Activated CD8-positive, alpha-beta T cell treated with anti-CD3 and anti-CD28 coated beads for 36 hours (primary cell): Measurements from ENCODE around the gene C5orf46. TPM values are rescaled to one million over a fixed set of nuclear protein-coding genes. Genes with fewer than 3 reads are reported as not detected.

ENCODE experiments used
- ATAC-seq: fragments of 200-7000 bp; cut with Tn5 transposase; one replicate; pipeline ENCODE4 v1.10.0; 2021; ENCODE audit warnings: mild to moderate bottlenecking, moderate library complexity
- CTCF ChIA-PET: fragments of 350-600 bp; sonication (Branson Sonifier 250); formaldehyde crosslinking; loops from one replicate; lab custom pipeline; 2021; ENCODE audit warnings: antibody characterized with exemption; lab: Charles Lee
- POLR2A ChIA-PET: fragments of 350-600 bp; sonication (Branson Sonifier 250); formaldehyde crosslinking; loops from one replicate; lab custom pipeline; 2021; ENCODE audit warnings: antibody characterized with exemption; lab: Charles Lee
- DNase-seq: peaks from one replicate; pipeline ENCODE4 v3.0.0-alpha.2; 2020
- H3K27ac Mint-ChIP-seq: one replicate; pipeline ENCODE4 v1.8.0; 2021; ENCODE audit warnings: mild to moderate bottlenecking, mixed read lengths
- H3K27me3 Mint-ChIP-seq: one replicate; pipeline ENCODE4 v1.8.0; 2021; ENCODE audit warnings: mixed read lengths
- H3K36me3 Mint-ChIP-seq: one replicate; pipeline ENCODE4 v1.8.0; 2021; ENCODE audit warnings: low read depth, mixed read lengths
- H3K4me1 Mint-ChIP-seq: one replicate; pipeline ENCODE4 v1.8.0; 2021; ENCODE audit warnings: low read depth, mixed read lengths
- H3K4me3 Mint-ChIP-seq: one replicate; pipeline ENCODE4 v1.8.0; 2021; ENCODE audit warnings: mild to moderate bottlenecking, moderate library complexity, mixed read lengths
- H3K9me3 Mint-ChIP-seq: one replicate; pipeline ENCODE4 v1.8.0; 2021; ENCODE audit warnings: mixed read lengths
- intact Hi-C: fragments of 100-400 bp; cut with micrococcal nuclease; formaldehyde crosslinking; loops from one replicate; pipeline ENCODE4 v1.10.0; 2022
- total RNA-seq, 2 experiments: library from RNA; stranded (reverse); gene quantifications; one replicate each; pipeline ENCODE4 v1.2.3, GENCODE V29; 2021
- TF ChIP-seq, protein P1 (sequence below): fragments of 200-600 bp; IDR thresholded peaks from one replicate; pipeline ENCODE4 v1.8.0; 2022; ENCODE audit warnings: antibody characterized with exemption, mild to moderate bottlenecking

C5orf46 gene
- total RNA-seq, 2 experiments from 2014 or later = not detected

GRCh38 chr5:147935032-147935431 is 28.7 kb upstream of the C5orf46 start:
- intact Hi-C loops = no loop called here
- DNase-seq (no peak), ATAC-seq (no peak)
- H3K27ac Mint-ChIP-seq = no peak overlapping the region
- H3K4me1 Mint-ChIP-seq = no peaks in the 10 kb centered on the region
- TF ChIP-seq, protein P1, sequence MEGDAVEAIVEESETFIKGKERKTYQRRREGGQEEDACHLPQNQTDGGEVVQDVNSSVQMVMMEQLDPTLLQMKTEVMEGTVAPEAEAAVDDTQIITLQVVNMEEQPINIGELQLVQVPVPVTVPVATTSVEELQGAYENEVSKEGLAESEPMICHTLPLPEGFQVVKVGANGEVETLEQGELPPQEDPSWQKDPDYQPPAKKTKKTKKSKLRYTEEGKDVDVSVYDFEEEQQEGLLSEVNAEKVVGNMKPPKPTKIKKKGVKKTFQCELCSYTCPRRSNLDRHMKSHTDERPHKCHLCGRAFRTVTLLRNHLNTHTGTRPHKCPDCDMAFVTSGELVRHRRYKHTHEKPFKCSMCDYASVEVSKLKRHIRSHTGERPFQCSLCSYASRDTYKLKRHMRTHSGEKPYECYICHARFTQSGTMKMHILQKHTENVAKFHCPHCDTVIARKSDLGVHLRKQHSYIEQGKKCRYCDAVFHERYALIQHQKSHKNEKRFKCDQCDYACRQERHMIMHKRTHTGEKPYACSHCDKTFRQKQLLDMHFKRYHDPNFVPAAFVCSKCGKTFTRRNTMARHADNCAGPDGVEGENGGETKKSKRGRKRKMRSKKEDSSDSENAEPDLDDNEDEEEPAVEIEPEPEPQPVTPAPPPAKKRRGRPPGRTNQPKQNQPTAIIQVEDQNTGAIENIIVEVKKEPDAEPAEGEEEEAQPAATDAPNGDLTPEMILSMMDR = no peak
- no peaks in the 10 kb centered on the region for H3K36me3 Mint-ChIP-seq
- H3K4me3 Mint-ChIP-seq = no peak overlapping the region
- POLR2A ChIA-PET = no interaction called here
- no peaks in the 10 kb centered on the region for H3K9me3 Mint-ChIP-seq
- peaks cover 1% of the 10 kb centered on the region for H3K27me3 Mint-ChIP-seq
- CTCF ChIA-PET = interaction anchor here (0.7 to 1.9 kb wide), 2 partner anchors 25 to 77 kb away, joined by 3 to 5 read pairs; no protein-coding TSS in a partner anchor

DNA sequence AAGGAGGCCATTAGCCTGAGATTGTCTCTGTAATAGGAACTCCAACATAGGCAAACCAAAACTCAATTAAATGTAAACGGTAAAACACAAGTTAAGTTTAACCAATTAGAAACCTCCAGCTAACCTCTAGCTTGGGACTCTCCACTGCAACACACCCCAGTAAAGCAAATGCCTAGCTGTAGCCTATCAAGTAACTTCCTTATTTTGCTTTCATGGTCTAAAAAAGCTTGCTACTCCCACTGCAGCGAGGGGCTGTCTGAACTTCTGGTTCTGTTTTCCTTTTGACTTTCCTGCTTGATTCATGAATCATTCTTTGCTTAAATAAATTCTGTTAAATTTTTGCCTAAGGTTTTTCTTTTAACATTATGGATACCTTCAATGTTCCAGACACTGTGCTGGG is 24.4 kb upstream of the C5orf46 start:
- Mint-ChIP-seq H3K27me3 (peaks cover 4% of the 10 kb centered on the region), H3K36me3 (no peaks in the 10 kb centered on the region), H3K4me3 (no peak overlapping the region), H3K9me3 (no peaks in the 10 kb centered on the region), H3K4me1 (no peaks in the 10 kb centered on the region), H3K27ac (no peak overlapping the region)
- TF ChIP-seq, protein P1 = no peak
- POLR2A ChIA-PET = no interaction called here
- ATAC-seq (no peak), DNase-seq (no peak)
- intact Hi-C loops = no loop called here
- CTCF ChIA-PET = interaction anchor here (1.5 kb wide), 1 partner anchor 73 kb away, joined by 5 read pairs; no protein-coding TSS in a partner anchor

GRCh38 chr5:147927901-147928300 is 21.6 kb upstream of the C5orf46 start:
- no peak overlapping the region for H3K4me3 Mint-ChIP-seq
- H3K27ac Mint-ChIP-seq = no peak overlapping the region
- no peaks in the 10 kb centered on the region for H3K36me3 Mint-ChIP-seq
- intact Hi-C loops = no loop called here
- POLR2A ChIA-PET = no interaction called here
- TF ChIP-seq, protein P1 = no peak
- ATAC-seq = no peak
- H3K4me1 Mint-ChIP-seq = no peaks in the 10 kb centered on the region
- no peaks in the 10 kb centered on the region for H3K9me3 Mint-ChIP-seq
- H3K27me3 Mint-ChIP-seq = peaks cover 2% of the 10 kb centered on the region
- CTCF ChIA-PET = no interaction called here
- no peak for DNase-seq

DNA sequence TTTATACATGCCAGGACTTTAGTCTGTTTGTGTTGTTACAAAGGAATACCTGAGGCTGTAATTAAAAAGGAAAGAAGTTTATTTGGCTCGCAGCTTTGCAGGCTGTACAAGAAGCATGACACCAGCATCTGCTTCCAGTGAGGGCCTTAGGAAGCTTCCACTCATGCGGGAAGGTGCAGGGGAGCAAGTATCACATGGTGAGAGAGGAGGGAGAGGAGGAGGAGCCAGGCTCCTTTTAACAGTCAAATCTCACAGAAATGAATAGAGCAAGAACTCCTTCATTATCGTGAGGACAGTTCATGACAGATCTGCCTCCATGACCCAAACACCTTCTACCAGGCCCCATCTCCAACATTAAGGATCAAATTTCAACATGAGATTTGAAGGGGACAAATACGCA is 18.7 kb upstream of the C5orf46 start:
- Mint-ChIP-seq H3K4me1 (no peaks in the 10 kb centered on the region), H3K27ac (no peak overlapping the region), H3K4me3 (no peak overlapping the region), H3K36me3 (no peaks in the 10 kb centered on the region), H3K27me3 (peaks cover 4% of the 10 kb centered on the region), H3K9me3 (no peaks in the 10 kb centered on the region)
- intact Hi-C loops = no loop called here
- no peak for ATAC-seq
- ChIA-PET CTCF (no interaction called here), POLR2A (no interaction called here)
- DNase-seq = no peak
- TF ChIP-seq, protein P1 = no peak

- Mint-ChIP-seq H3K4me1 (no peaks in the 10 kb centered on the region), H3K4me3 (no peak overlapping the region), H3K27me3 (peaks cover 4% of the 10 kb centered on the region), H3K36me3 (no peaks in the 10 kb centered on the region), H3K27ac (no peak overlapping the region), H3K9me3 (no peaks in the 10 kb centered on the region)
- intact Hi-C loops = no loop called here
- TF ChIP-seq, protein P1 = no peak
- POLR2A ChIA-PET = no interaction called here
- no peak for ATAC-seq
- DNase-seq = no peak
- CTCF ChIA-PET = no interaction called here
Measured at GRCh38 chr5:147921136-147921535, 14.8 kb upstream of the C5orf46 start.
